ENCODE results near the gene RGPD4. TPM values are rescaled to one million over a fixed set of nuclear protein-coding genes. Genes with fewer than 3 reads are reported as not detected.

The RGPD4 gene
- total and polyA plus RNA-seq, 2 of the 13 experiments (the other 11 are each of a cell fraction or from before 2014, with no cell fraction given), result not detected

DNA sequence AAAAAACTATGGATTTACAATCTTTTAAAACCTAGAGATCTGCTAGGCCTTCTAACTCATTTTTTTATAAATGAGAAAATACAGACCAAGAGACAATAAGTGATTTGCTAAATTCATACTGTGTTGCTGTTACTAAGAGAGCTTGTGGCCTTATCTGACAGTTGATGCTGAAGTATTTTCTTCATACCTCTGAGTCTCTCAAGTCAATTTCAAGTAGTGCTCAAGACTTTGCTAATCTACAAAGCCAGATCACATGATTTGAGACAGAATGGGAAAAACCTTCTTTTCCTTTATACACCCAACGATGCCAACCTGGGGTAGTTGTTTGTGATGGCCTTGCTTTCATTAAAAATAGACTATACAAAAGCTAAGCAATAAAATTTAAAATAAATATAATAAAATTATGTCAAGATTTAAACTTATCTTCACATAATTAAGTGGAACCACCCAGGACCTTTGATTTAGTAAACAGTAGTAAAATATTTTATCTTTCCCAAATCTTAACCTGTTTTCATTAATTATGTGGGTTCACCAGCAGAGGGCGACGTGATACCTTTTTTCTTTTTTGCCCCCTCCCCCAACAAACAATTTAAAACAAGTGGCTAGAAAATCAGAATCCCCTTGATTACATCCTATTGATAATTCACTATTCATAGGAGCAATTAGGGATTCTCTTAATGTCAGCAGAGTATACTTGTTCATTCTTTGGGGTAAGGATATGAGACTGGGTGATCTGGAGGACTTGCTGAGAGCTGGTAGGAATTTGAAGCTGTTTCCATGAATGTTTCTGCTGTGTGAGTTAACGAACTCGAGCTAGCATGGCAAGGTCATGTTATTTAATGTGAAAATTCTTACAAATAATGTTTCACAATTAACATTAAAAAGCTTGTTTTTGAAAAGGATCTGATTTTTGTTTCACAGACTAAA, 110.0 kb downstream of the RGPD4 start:
- in situ Hi-C loops (cut with HindIII; ENCODE audit: extremely low pct_ligation_motif_present, low pct_unique_long_range_greater_than_20kb), result loop anchor here (5.0 to 25.0 kb wide), 2 partner anchors 149 to 246 kb away; no protein-coding TSS in a partner anchor
- H3K79me2 ChIP-seq (ENCODE audit: insufficient read depth, low read length), result no peaks in the 10 kb centered on the region
- no peaks in the 10 kb centered on the region for H3K4me1 ChIP-seq (ENCODE audit: insufficient read depth, low read length)
- H3K4me3 ChIP-seq (replicated peaks in 1 of 3; ENCODE audit: insufficient read depth in 1 of 3, low read depth in 2 of 3, low read length in 3 of 3), result no peak overlapping the region
- FAIRE-seq (no peak), DNase-seq (ENCODE audit: low spot score) (peak; percentile 10), ATAC-seq (no peak)
- ChIA-PET POLR2A (no interaction called here), CTCF (ENCODE audit: low intra/inter-chr PET ratio, low total read pairs) (no interaction called here)
- no peak overlapping the region for H2AFZ ChIP-seq (ENCODE audit: low read length)
- H4K20me1 ChIP-seq (ENCODE audit: insufficient read depth, low read length), result no peaks in the 10 kb centered on the region
- no TSS peak for BruUV-seq (replicated peaks)
- H3K4me2 ChIP-seq (ENCODE audit: low read depth, low read length), result no peak overlapping the region
- no peak overlapping the region for H3K9ac ChIP-seq (ENCODE audit: insufficient read depth, low read depth, low read length)
- no peaks in the 10 kb centered on the region for H3K36me3 ChIP-seq (replicated peaks in 1 of 2; ENCODE audit: control insufficient read depth in 1 of 2, insufficient read depth in 2 of 2, low read length in 2 of 2)
- H3K27ac ChIP-seq (ENCODE audit: extremely low read length, insufficient read depth, low read length), result no peak overlapping the region
- no peaks in the 10 kb centered on the region for H3K9me3 ChIP-seq (ENCODE audit: low read length)
- WGBS (ENCODE audit: low lambda C conversion rate), result 16% methylated on average over 5 of the region's 5 CpGs
- TF ChIP-seq, protein P1, sequence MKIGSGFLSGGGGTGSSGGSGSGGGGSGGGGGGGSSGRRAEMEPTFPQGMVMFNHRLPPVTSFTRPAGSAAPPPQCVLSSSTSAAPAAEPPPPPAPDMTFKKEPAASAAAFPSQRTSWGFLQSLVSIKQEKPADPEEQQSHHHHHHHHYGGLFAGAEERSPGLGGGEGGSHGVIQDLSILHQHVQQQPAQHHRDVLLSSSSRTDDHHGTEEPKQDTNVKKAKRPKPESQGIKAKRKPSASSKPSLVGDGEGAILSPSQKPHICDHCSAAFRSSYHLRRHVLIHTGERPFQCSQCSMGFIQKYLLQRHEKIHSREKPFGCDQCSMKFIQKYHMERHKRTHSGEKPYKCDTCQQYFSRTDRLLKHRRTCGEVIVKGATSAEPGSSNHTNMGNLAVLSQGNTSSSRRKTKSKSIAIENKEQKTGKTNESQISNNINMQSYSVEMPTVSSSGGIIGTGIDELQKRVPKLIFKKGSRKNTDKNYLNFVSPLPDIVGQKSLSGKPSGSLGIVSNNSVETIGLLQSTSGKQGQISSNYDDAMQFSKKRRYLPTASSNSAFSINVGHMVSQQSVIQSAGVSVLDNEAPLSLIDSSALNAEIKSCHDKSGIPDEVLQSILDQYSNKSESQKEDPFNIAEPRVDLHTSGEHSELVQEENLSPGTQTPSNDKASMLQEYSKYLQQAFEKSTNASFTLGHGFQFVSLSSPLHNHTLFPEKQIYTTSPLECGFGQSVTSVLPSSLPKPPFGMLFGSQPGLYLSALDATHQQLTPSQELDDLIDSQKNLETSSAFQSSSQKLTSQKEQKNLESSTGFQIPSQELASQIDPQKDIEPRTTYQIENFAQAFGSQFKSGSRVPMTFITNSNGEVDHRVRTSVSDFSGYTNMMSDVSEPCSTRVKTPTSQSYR (CRISPR knock-in tag; IDR thresholded peaks at IDR 0.05; ENCODE audit: borderline replicate concordance), result peak; percentile 76; the same call in 1 of the 2 replicates
- TF ChIP-seq, protein P2, sequence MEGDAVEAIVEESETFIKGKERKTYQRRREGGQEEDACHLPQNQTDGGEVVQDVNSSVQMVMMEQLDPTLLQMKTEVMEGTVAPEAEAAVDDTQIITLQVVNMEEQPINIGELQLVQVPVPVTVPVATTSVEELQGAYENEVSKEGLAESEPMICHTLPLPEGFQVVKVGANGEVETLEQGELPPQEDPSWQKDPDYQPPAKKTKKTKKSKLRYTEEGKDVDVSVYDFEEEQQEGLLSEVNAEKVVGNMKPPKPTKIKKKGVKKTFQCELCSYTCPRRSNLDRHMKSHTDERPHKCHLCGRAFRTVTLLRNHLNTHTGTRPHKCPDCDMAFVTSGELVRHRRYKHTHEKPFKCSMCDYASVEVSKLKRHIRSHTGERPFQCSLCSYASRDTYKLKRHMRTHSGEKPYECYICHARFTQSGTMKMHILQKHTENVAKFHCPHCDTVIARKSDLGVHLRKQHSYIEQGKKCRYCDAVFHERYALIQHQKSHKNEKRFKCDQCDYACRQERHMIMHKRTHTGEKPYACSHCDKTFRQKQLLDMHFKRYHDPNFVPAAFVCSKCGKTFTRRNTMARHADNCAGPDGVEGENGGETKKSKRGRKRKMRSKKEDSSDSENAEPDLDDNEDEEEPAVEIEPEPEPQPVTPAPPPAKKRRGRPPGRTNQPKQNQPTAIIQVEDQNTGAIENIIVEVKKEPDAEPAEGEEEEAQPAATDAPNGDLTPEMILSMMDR (CRISPR knock-in tag; IDR thresholded peaks at IDR 0.05), result peak; percentile 61
- TF ChIP-seq, protein P3, sequence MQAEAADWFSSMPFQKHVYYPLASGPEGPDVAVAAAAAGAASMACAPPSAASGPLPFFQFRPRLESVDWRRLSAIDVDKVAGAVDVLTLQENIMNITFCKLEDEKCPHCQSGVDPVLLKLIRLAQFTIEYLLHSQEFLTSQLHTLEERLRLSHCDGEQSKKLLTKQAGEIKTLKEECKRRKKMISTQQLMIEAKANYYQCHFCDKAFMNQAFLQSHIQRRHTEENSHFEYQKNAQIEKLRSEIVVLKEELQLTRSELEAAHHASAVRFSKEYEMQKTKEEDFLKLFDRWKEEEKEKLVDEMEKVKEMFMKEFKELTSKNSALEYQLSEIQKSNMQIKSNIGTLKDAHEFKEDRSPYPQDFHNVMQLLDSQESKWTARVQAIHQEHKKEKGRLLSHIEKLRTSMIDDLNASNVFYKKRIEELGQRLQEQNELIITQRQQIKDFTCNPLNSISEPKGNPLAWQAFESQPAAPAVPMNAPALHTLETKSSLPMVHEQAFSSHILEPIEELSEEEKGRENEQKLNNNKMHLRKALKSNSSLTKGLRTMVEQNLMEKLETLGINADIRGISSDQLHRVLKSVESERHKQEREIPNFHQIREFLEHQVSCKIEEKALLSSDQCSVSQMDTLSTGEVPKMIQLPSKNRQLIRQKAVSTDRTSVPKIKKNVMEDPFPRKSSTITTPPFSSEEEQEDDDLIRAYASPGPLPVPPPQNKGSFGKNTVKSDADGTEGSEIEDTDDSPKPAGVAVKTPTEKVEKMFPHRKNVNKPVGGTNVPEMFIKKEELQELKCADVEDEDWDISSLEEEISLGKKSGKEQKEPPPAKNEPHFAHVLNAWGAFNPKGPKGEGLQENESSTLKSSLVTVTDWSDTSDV (CRISPR knock-in tag; IDR thresholded peaks at IDR 0.05), result no peak
- TF ChIP-seq STAG1 (CRISPR knock-in tag; IDR thresholded peaks at IDR 0.05), result peak; percentile 51
- intact Hi-C loops (cut with micrococcal nuclease; ENCODE audit: unreplicated experiment), result loop anchor here (2.0 to 5.0 kb wide), 2 partner anchors 248 to 511 kb away; partner anchors contain the start of gene GCC2
- H3K27me3 ChIP-seq (ENCODE audit: control insufficient read depth in 1 of 2, insufficient read depth in 2 of 2, low read length in 2 of 2), result peaks cover 0 to 13% of the 10 kb centered on the region in 2 experiments; a peak in 2 of 5 replicates

Small RNA genes lying within 50 kb of the gene (small RNA-seq; reads per million reads assigned to genes)
- gene AC009963.1 (ENCODE audit: insufficient read depth in 2 of 3, insufficient read length in 3 of 3, low read depth in 2 of 3, low replicate concordance in 1 of 3), result 0 reads per million in 3 experiments
- 0 reads per million in 3 experiments for gene AC009963.2 (ENCODE audit: insufficient read depth in 2 of 3, insufficient read length in 3 of 3, low read depth in 2 of 3, low replicate concordance in 1 of 3)

Other genes with a start within 250 kb of the RGPD4 start
- gene SLC5A7, start 159.6 kb downstream of the RGPD4 start, total RNA-seq (2016; rRNA removed; fragmentation: Illumina TruSeq; extraction: Trizol), result not detected in 2 replicates
- gene SLC5A7, start 159.6 kb downstream of the RGPD4 start, polyA plus RNA-seq (2011; rRNA removed), result not detected in 2 replicates